Thyroid gland (tissue), 4 donors: ENCODE measurements around the gene APLF. TPM values are rescaled to one million over a fixed set of nuclear protein-coding genes. Genes with fewer than 3 reads are reported as not detected.
"Not testable (repeated sequence)": the region's sequence is repeated elsewhere in the genome, so short reads cannot be mapped to it uniquely, and the experiment has no call there.

Experiments used
- DNase-seq, 2 donors: peaks; one replicate each; pipeline ENCODE4 v3.0.0-alpha.2; 2019
- H3K27ac ChIP-seq, 3 donors: fragments of 200-600 bp; sonication (generic); 1 replicate in 2 of 3; 2 replicates in 1 of 3; pipeline ENCODE4 v1.5.1; 2016 to 2019; ENCODE audit warnings: mild to moderate bottlenecking in 1 of 3, moderate library complexity in 1 of 3
- H3K27me3 ChIP-seq: fragments of 200-600 bp; sonication (generic); one replicate; pipeline ENCODE4 v1.5.1; 2019
- H3K36me3 ChIP-seq, 2 donors: fragments of 200-600 bp; sonication (generic); one replicate each; pipeline ENCODE4 v1.5.1; 2016 to 2019
- H3K4me1 ChIP-seq, 2 donors: fragments of 200-600 bp; sonication (generic); one replicate each; pipeline ENCODE4 v1.5.1; 2017 to 2019
- H3K4me3 ChIP-seq, 3 donors: fragments of 200-600 bp; sonication (generic); replicated peaks in 1 of 3; 1 replicate in 2 of 3; 2 replicates in 1 of 3; pipeline ENCODE4 v1.5.1; 2016; ENCODE audit warnings: mild to moderate bottlenecking in 1 of 3
- H3K9me3 ChIP-seq: fragments of 200-600 bp; sonication (generic); one replicate; pipeline ENCODE4 v1.5.1; 2017
- POLR2A ChIP-seq, 2 donors: fragments of 450-650 bp; IDR thresholded peaks; one replicate each; pipeline ENCODE4 v1.6.1; 2017; ENCODE audit warnings: antibody characterized with exemption in 2 of 2, mild to moderate bottlenecking in 2 of 2, moderate library complexity in 1 of 2
- WGBS, 2 donors: methylation state at CpG; one replicate each; pipeline ENCODE4 v1.1.5; 2017; 5-methylcytosine and 5-hydroxymethylcytosine counted together
- intact Hi-C: fragments of 100-400 bp; cut with DNase I; formaldehyde crosslinking; loops from one replicate; pipeline ENCODE4 v1.15.1; 2023
- total RNA-seq, 4 donors: library from RNA; depleted of rRNA; stranded (reverse); fragments of >200 nt; gene quantifications; one replicate each; pipeline ENCODE4 v1.2.3, GENCODE V29; 2016
- TF ChIP-seq, protein P1 (sequence below), 6 experiments: fragments of 200-600 bp in 3 of 6; fragments of 450-650 bp in 3 of 6; sonication (generic) in 3 of 6; IDR thresholded peaks; one replicate each; pipeline ENCODE4 v1.5.1; 2016 to 2019; ENCODE audit warnings: antibody characterized with exemption in 6 of 6, mild to moderate bottlenecking in 2 of 6, inconsistent platforms in 1 of 6, moderate library complexity in 1 of 6

Gene APLF
- total RNA-seq, 4 donors from 2014 or later, result 8.7 to 12.9 (median 9.6) TPM

DNA sequence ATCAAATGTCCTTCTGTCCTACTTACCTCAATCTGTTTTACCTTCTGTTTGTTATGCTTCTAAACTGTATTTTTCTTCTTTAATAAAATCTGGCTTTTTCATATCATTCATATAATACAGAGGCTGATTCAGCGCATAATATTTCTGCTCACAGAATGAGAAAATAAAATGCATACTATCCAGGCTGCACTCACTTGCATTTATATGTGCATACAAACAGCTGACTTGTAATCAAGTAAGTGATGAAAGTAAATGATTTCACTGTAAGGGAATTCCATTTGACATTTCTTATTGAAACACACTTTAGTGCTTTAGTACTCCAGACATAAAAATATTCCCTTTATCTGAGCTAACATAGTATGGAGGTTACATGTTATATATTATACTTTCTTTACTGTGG, 100.7 kb downstream of the APLF start:
- no peak overlapping the region for H3K27ac ChIP-seq
- no peaks in the 10 kb centered on the region for H3K9me3 ChIP-seq
- intact Hi-C loops, result no loop called here
- H3K36me3 ChIP-seq, result no peaks in the 10 kb centered on the region
- WGBS, 2 donors, result 95 to 97% methylated on average over 1 of the region's 1 CpG
- no peak for TF ChIP-seq POLR2A (IDR thresholded peaks at IDR 0.05)
- TF ChIP-seq, protein P1, sequence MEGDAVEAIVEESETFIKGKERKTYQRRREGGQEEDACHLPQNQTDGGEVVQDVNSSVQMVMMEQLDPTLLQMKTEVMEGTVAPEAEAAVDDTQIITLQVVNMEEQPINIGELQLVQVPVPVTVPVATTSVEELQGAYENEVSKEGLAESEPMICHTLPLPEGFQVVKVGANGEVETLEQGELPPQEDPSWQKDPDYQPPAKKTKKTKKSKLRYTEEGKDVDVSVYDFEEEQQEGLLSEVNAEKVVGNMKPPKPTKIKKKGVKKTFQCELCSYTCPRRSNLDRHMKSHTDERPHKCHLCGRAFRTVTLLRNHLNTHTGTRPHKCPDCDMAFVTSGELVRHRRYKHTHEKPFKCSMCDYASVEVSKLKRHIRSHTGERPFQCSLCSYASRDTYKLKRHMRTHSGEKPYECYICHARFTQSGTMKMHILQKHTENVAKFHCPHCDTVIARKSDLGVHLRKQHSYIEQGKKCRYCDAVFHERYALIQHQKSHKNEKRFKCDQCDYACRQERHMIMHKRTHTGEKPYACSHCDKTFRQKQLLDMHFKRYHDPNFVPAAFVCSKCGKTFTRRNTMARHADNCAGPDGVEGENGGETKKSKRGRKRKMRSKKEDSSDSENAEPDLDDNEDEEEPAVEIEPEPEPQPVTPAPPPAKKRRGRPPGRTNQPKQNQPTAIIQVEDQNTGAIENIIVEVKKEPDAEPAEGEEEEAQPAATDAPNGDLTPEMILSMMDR (IDR thresholded peaks at IDR 0.05), result no peak
- H3K4me1 ChIP-seq, result no peaks in the 10 kb centered on the region
- no peak for DNase-seq
- H3K27me3 ChIP-seq, result no peaks in the 10 kb centered on the region
- no peak overlapping the region for H3K4me3 ChIP-seq

DNA sequence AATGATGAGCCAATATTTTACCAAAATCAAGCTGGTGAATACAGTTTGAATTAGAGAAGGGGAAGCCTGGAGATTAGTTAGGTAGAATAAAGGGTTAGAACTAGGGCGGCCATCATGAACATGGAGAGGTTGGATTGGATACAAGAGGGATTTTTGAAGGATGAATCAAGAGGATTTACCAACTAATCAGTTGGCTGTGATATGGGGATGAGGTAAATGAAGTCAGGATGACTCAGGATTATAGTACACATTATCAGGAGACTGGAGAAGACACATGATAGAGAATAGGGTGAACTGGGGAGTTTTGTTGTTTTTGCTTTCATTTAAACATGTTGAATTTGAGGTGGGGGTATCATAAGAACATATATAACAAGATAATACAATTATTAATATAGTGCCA, 102.2 kb downstream of the APLF start:
- DNase-seq, result no peak
- no peaks in the 10 kb centered on the region for H3K27me3 ChIP-seq
- no peak overlapping the region for H3K27ac ChIP-seq
- TF ChIP-seq, protein P1 (IDR thresholded peaks at IDR 0.05), result no peak
- TF ChIP-seq POLR2A (IDR thresholded peaks at IDR 0.05), result no peak
- no peaks in the 10 kb centered on the region for H3K36me3 ChIP-seq
- peaks cover 5 to 6% of the 10 kb centered on the region in 2 donors for H3K4me1 ChIP-seq
- H3K4me3 ChIP-seq, result no peak overlapping the region
- intact Hi-C loops, result no loop called here
- WGBS, 2 donors, result 97 to 98% methylated on average over 1 of the region's 1 CpG
- no peaks in the 10 kb centered on the region for H3K9me3 ChIP-seq

DNA sequence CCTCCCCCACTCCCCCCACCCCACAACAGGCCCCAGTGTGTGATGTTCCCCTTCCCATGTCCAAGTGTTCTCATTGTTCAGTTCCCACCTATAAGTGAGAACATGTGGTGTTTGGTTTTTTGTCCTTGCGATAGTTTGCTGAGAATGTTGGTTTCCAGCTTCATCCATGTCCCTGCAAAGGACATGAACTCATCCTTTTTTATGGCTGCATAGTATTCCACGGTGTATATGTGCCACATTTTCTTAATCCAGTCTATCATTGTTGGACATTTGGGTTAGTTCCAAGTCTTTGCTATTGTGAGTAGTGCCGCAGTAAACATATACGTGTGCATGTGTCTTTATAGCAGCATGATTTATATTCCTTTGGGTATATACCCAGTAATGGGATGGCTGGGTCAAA, 103.0 kb downstream of the APLF start:
- H3K36me3 ChIP-seq, DNase-seq, H3K9me3 ChIP-seq, intact Hi-C loops, H3K4me3 ChIP-seq, H3K27me3 ChIP-seq, H3K27ac ChIP-seq, H3K4me1 ChIP-seq: not testable (repeated sequence)
- 96 to 98% methylated on average over 4 of the region's 4 CpGs for WGBS, 2 donors

DNA sequence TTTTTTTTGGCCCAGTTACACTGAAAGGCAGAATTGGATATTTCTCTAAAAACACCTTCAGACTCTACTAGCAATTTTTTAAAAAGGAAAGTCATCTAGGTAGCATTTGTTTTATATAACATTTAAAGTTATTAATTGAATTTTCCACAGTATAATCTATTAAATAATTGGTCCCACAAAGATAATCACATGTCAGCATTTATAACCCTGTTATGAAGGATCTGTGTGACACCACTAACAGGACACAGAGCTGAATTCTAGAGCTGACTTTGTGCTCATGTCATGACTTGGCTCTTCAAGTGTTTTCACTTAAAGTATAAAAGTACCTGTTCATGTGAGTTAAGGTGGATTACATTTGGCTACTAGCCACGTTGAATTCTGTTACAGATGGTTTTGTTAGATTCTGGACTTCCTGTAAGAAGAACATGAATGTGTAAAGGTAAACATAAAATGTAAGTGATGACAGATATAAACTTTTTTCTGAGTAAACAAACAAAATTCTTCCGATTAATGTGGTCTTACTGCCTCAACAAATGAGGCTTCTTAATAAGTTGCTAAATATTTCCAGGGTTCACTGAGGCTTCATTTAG, 106.9 kb downstream of the APLF start:
- Histone ChIP-seq H3K9me3 (no peaks in the 10 kb centered on the region), H3K36me3 (no peaks in the 10 kb centered on the region), H3K27me3 (no peaks in the 10 kb centered on the region), H3K4me1 (peaks cover 5 to 6% of the 10 kb centered on the region in 2 donors), H3K4me3 (no peak overlapping the region), H3K27ac (no peak overlapping the region)
- no peak for TF ChIP-seq POLR2A (IDR thresholded peaks at IDR 0.05)
- TF ChIP-seq, protein P1 (IDR thresholded peaks at IDR 0.05), result no peak
- 34 to 35% methylated on average over 2 of the region's 2 CpGs for WGBS, 2 donors
- intact Hi-C loops, result no loop called here
- no peak for DNase-seq

DNA sequence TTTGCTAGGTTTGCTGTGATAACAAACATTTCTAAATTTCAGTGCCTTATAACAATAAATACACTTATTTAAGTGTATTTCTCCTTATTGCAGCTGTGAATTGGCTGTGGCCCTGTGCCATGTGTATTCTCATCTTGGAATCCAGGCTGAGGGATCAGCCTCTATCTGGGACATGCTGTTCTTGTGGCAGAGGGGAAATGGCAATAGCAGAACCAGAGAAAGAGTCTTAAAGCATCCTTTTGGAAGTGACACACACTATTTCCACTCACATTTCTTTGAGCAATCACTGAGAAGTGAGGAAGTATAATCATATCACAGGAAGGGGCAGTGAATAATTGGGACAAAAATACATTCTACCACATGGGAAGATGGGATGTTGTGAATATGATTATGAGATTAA, 109.8 kb downstream of the APLF start:
- DNase-seq, result no peak
- TF ChIP-seq, protein P1 (IDR thresholded peaks at IDR 0.05), result no peak
- TF ChIP-seq POLR2A (IDR thresholded peaks at IDR 0.05), result no peak

DNA sequence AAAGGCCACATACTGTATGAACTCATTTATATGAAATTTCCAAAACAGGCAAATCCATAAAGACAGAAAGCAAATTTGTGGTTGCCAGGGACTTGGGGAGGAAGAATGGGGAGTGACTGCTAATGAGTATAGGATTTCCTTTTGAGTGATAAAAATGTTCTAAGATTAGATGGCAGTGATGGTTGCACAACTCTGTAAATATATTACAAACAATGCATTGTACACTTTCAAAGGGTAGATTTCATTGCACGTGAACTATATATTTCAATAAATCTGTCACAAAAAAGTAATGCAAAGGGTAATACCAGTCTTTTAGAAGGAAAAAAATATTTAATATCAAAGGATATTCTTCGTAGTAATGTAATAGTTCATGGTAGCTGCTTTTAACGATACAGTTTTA, 112.3 kb downstream of the APLF start:
- WGBS, 2 donors, result 95% methylated on average over 3 of the region's 3 CpGs
- no peak overlapping the region for H3K27ac ChIP-seq
- no peaks in the 10 kb centered on the region for H3K9me3 ChIP-seq
- no peaks in the 10 kb centered on the region for H3K36me3 ChIP-seq
- no peak overlapping the region for H3K4me3 ChIP-seq
- intact Hi-C loops, result no loop called here
- TF ChIP-seq, protein P1 (IDR thresholded peaks at IDR 0.05), result no peak
- TF ChIP-seq POLR2A (IDR thresholded peaks at IDR 0.05), result no peak
- H3K27me3 ChIP-seq, result no peaks in the 10 kb centered on the region
- no peaks in the 10 kb centered on the region for H3K4me1 ChIP-seq
- no peak for DNase-seq

More for the DNA sequence above, 109.8 kb downstream of the APLF start:
- no peaks in the 10 kb centered on the region for H3K27me3 ChIP-seq
- intact Hi-C loops, result no loop called here
- peaks cover 5 to 6% of the 10 kb centered on the region in 2 donors for H3K4me1 ChIP-seq
- H3K4me3 ChIP-seq, result no peak overlapping the region
- no peak overlapping the region for H3K27ac ChIP-seq
- no peaks in the 10 kb centered on the region for H3K9me3 ChIP-seq
- no peaks in the 10 kb centered on the region for H3K36me3 ChIP-seq
